ENCODE measurements around the gene SLC22A1.
"Not testable (repeated sequence)": the region's sequence is repeated elsewhere in the genome, so short reads cannot be mapped to it uniquely, and the experiment has no call there.

Gene SLC22A1

DNA sequence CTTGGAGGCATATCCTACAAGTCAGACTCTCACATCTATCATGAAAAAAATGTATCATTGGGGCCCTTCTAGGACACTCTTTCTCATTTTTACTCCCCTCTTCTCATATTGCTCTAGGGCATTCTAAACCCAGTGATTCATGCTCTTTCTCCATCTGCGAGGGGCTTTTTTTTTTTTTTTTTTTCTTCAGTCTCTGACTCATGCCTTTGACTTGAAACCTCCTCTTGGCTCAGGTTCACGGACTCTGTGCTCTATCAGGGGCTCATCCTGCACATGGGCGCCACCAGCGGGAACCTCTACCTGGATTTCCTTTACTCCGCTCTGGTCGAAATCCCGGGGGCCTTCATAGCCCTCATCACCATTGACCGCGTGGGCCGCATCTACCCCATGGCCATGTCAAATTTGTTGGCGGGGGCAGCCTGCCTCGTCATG lies 17.8 kb downstream of the SLC22A1 start:
- no peak for DNase-seq

- DNase-seq: not testable (repeated sequence)
Measured at GRCh38 chr6:160140493-160140892, 18.9 kb downstream of the SLC22A1 start.

DNA sequence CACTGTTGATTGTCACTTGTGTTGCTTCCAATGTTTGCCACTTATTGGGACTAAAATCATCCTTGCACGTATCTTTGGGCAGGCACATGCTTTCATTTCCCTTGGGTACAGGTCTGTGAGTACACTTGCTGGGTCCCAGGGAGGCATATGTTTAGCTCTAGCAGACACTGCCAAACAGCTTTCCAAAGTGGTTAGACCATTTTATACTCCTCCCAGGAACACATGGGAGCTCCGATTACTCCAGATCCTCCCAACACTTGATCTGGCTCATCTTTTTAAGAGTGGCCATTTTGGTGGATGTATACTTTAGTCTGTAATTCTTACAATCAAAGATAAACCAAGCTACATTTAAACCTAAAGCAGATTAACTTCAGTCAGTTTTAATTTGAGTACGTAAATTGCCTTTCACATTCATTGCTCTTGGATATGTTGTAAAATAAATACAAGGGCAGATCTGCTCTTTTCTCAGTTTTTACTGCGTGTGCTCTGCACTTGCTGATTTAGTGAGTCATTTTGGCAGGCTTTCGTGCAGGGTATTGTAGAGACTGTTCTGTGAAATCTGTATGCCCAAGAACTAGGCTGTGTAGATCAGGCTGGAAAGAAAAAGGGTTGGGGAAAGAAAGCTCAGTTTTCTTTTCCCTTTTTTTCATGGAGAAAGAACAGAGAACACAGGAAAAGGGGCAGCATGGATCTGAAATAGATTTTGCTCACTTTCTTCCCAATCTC lies 19.5 kb downstream of the SLC22A1 start:
- no peak for DNase-seq

DNA sequence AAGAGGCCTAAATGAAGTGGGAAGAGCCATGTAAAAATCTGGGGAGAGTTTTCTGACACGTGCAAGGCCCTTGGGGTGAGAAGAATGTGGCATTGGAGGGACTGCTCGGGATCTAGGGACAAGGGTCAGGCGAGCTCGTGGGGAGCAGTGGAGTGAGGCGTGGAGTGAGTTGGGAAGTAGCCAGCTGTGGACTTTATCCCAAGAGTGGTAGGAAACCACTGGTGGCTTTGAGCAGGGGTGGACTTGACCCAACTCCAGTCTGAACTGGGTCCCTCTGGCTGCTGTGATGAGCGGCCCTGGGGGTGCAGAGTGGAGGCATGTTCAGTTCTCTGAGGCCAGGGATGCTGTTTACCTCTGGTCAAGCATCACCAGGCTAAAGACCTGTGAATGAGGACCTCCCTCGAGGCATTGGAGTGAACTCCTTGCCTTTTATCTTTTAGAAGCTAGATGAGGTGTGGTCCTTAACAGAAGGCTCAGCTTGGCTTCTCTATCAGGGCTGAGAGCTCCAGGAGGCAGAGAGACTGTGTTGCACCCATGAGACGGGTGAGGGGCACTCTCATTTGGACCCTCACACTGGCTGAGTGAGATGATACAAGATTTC lies 20.6 kb downstream of the SLC22A1 start:
- no peak for DNase-seq

DNA sequence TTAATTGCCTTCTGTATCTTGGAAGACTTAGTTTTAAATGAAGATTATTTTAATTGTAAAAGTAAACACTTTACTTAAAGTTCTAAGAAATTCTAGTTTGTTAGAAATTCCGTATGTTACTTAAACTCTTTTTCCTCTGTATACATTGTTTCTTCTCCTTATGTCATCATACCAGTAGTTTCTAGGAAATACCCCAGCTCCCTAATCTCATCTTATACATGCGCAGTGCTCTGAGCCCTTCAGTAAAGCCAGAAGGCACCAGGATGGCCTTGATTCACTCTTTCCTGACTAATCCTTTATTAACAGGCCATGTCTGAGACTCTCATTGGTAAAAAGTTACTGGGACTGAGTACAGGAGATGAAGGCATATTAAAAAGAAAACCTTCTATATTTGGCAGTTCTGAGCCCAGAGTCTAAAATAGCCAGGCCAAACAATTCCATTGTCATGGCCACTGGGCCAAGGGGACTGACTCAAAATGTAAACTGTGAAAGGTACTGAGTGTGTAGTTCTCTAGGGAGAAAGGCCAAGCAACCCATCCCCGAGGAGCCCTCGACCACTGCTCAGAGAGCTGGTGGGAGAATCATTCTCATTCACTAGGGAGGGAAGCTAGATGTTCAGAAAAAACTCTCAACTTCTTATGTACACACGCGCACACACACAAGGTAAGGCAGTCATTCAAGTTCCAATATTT lies 25.0 kb downstream of the SLC22A1 start:
- DNase-seq: no peak

DNA sequence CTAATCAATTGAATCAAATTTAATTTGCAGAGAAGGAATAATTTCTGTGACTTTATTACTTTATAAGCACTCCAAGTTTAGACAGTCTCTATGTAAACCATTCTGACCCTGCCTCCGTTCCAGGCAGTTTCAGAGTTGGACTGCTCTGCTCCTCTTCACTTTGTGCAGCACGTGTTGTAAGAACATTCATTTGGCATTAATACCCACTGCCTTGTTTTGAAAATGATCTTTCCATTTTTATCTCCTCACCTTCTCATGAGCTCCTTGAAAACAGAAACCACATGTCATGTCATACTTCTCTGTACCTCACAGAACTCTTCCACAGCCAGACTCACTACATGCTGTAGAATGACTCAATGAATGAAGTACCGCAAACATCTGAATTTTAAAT lies 25.5 kb downstream of the SLC22A1 start:
- no peak for DNase-seq

DNA sequence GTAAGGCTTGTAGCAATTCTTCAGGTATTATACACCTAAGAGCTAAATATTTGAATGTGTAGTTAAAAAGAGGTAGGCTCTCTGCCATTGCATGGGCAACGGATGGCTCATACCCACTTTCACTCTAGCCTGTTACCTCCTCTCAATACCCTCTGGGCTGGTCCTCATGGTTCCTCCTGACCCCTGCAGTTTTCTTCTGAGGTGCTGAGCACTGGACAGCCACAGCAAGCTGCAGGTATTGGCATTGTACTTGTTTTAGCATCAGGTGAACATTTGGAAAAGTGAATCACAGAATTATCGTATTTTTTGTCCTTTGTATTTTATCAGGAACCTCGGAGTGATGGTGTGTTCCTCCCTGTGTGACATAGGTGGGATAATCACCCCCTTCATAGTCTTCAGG lies 32.9 kb downstream of the SLC22A1 start:
- DNase-seq: no peak

DNA sequence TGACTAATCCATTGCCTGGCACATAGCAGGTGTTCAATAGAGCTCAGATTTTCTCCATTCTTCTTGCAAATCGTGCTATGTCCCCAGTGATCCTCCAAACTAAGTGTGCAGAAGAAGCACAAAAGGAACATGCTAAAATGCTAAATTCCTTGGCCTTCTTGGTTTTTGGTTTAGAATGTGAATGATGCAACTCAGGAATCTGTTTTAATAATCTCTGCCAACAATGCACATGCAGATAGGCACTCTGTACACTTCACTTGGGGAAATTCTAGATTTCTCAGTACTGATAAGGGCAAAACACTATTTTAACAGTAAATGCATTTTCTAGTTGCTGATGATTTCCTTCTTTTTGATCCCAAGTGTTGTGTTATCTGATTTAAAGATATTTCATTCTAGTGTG lies 35.2 kb downstream of the SLC22A1 start:
- DNase-seq: no peak

GRCh38 chr6:160160450-160160849 lies 38.8 kb downstream of the SLC22A1 start:
- no peak for DNase-seq

- DNase-seq: no peak
Measured at GRCh38 chr6:160160929-160161646, 39.5 kb downstream of the SLC22A1 start.

GRCh38 chr6:160161647-160161986 lies 40.0 kb downstream of the SLC22A1 start:
- no peak for DNase-seq

DNA sequence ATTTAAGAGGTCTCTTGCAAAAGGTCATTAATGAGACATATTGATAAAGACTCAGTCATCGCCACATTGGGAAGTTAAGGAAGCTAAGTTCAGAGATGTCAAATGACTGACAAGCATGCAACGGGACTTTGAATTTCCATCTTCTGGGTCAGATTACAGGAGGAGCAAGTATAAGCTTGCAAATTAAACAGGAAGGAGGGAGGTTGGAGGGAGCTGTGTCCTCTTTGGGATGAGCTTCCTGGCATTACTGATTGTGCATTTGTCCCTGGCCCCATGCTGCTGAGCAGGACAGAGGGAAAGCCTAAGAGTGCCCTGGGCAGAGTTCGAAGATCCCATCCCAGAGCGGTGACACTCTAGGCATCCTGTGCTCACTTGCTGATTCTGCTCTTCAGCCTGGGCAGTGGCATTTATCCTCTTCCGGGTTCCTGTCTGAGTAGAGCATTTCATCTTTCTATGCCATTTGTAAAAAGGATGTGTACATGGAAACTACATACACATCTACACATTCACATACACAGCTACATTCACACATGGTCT lies 40.5 kb downstream of the SLC22A1 start:
- DNase-seq: no peak

DNA sequence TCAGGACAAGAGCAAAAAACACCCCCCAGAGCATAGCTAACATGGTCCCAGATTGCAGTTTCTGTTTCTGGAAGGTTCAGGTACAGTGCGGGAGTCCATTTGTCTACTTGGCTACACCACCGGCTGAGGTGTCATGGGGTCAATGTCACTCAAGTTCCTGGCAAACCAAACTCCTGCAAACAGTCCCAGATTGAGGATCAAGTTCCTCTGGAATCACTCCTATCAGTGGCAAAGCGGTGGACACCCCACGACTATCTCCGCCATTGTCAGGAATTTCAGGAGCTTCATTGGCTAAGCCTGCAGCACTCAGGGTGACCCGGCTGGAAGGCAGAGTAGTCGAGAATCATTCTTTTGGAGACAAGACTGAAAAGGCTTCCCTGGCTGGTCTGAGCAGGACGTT lies 41.8 kb downstream of the SLC22A1 start:
- DNase-seq: no peak

- DNase-seq: no peak
Measured at GRCh38 chr6:160163912-160164311, 42.3 kb downstream of the SLC22A1 start.

DNA sequence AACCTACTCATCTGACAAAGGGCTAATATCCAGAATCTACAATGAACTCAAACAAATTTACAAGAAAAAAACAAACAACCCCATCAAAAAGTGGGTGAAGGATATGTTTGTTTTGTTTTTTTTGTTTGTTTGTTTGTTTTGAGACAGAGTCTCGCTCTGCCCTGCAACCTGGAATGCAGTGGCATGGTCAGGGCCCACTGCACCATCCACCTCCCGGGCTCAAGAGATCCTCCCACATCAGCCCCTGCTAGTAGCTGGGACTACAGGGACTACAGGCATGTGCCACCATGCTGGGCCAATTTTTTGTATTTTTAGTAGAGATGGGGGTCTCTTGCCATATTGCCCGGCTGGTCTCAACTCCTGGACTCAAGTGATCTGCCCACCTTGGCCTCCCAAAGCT lies 44.3 kb downstream of the SLC22A1 start:
- DNase-seq: not testable (repeated sequence)

GRCh38 chr6:160167604-160168399 lies 46.2 kb downstream of the SLC22A1 start:
- no peak for DNase-seq

- DNase-seq: no peak
Measured at GRCh38 chr6:160170018-160170680, 48.5 kb downstream of the SLC22A1 start.

DNA sequence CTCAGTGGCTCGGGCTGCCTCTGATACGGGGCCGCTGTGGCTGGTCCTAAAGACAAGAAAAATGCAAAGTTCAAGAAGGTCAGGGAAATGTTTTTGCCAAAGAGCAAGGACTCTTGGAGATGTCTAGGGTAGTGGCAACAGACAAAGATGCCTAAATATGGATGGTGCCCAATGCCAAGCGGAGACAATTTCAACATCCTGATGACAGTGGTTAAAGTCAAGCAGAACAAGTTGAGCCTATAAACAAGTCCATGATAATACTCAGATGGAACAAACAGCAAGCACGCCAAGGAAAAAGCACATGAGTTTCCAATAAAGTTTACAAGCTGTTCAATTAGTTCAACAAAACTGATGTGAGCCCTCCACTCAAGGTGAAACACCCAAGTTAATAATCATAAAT lies 51.1 kb downstream of the SLC22A1 start:
- no peak for DNase-seq

DNA sequence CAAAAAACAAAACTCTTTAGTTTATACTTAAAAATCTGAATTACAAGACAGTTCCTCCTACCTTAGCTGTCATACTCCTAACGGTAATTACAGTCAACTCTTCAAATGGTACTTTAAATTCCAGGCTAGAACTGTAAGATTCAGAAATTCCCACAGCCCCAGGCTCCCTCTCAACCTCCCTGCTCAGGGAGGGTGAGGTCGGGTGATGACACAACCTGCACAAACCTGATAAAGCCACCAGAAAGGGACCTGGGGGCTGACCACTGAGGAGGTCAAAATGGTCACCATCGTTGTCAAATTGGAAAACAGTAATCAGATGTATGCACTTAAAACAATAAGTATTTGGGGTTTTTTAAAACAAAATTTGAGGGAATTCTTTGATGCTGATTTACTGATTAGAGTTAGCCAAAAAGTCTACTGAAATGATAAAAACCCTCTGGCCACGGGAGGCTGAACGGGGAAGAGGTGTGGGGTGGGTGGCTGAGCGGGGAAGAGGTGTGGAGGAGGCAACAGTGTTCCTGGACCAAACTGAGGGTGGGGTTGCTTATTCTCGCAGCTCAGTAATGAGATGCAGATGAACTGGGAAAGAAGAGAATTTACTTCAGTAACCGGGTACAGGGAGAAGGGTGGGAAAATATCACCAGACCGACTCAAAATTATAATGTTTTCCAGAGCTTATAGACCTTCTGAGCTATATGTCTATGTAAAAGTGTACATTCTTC lies 52.4 kb downstream of the SLC22A1 start:
- no peak for DNase-seq

DNA sequence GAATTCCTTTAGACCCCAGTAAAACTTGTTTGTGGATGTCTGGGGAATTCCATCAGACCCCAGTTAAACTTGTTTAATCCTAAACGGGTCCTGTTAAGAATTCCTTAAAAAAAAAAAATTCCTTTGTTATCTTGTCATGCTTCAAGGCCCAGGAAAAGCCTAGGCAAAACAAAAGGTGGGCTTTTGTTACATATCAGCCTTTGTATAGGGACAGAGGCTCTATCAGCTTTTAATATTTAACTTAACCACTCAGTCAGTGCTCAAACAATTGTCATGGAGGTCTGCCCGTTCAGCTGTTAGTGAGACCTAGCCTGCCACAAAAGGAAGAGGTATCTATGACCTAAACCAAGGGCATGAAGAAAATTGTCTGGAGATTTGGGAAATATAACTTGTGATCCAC lies 53.1 kb downstream of the SLC22A1 start:
- DNase-seq: no peak

DNA sequence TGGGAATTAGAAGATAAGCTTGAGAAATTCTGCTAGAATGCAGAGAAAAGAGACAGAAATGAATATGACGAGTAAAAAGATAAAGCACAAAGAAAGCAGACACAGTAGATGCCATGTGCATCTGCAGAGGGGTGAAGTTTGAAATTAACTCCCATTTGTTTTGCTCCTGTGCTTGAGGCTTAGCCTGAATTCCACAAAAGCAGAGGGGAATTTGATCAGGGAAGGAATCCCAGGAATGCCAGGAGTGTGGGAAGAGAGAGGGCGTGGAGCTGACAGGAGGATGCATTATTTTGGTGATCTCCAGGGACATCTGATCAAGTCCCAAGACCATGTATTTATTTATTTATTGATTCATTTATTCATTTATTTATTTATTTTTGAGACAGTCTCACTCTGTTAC lies 55.6 kb downstream of the SLC22A1 start:
- DNase-seq: no peak

All from hematopoietic multipotent progenitor cell treated with erythropoietin and hydrocortisone succinate and interleukin-3 and kit ligand, for 4 days (in vitro differentiated cells).